GM12878 (cell line): ENCODE results near the gene SLC28A1. TPM values are rescaled to one million over a fixed set of nuclear protein-coding genes. Genes with fewer than 3 reads are reported as not detected.

Experiments
- ATAC-seq: fragments of 200-7000 bp; cut with Tn5 transposase; 3 replicates; pipeline ENCODE4 v1.9.1; 2020; ENCODE audit warnings: mild to moderate bottlenecking, moderate library complexity
- BruUV-seq: library from RNA; stranded (reverse); fragments of 400-500 nt; replicated peaks from 2 replicates; lab custom pipeline; 2021; lab: Mats Ljungman, UMichigan
- CTCF ChIA-PET: fragments of 300-600 bp; sonication (Branson Sonifier 250); formaldehyde crosslinking; extraction: SDS; loops from one replicate; lab custom pipeline; 2021; ENCODE audit warnings: inconsistent platforms; lab: Yijun Ruan, JAX
- POLR2A ChIA-PET: fragments of 350-600 bp; formaldehyde crosslinking; extraction: SDS; loops from one replicate; lab custom pipeline; 2021; ENCODE audit warnings: inconsistent platforms; lab: Charles Lee
- RAD21 ChIA-PET: fragments of 300-600 bp; sonication (Branson Sonifier 250); formaldehyde crosslinking; loops from one replicate; lab custom pipeline; 2023; ENCODE audit warnings: antibody characterized with exemption; ENCODE audit not compliant: unreplicated experiment; lab: Charles Lee
- SMC1A ChIA-PET: fragments of 300-600 bp; sonication (Branson Sonifier 250); formaldehyde crosslinking; loops from one replicate; lab custom pipeline; 2023; ENCODE audit not compliant: unreplicated experiment, uncharacterized antibody; lab: Charles Lee
- DNase-seq: peaks from one replicate; pipeline ENCODE4 v3.0.0-alpha.2; 2011; ENCODE audit warnings: low read depth, low spot score
- FAIRE-seq: peaks from 3 replicates; lab custom pipeline; 2011; peaks lifted over from hg19 to GRCh38; lab: Jason Lieb, UNC
- H2AFZ ChIP-seq: 2 replicates; pipeline ENCODE4 v1.6.0; 2011; ENCODE audit warnings: low read depth, low read length, control low read depth; ENCODE audit not compliant: control insufficient read depth
- H3K27ac ChIP-seq: 2 replicates; pipeline ENCODE4 v1.5.1; 2011; ENCODE audit warnings: control low read depth; ENCODE audit not compliant: control insufficient read depth, insufficient read depth
- H3K27me3 ChIP-seq, 2 experiments: replicated peaks in 1 of 2; 2 replicates each; pipeline versions ENCODE4 v1.6.0 to v1.6.1; 2011; ENCODE audit warnings: low read length in 1 of 2; ENCODE audit not compliant: control insufficient read depth in 2 of 2, insufficient read depth in 2 of 2
- H3K36me3 ChIP-seq, 2 experiments: 2 replicates each; pipeline ENCODE4 v1.5.1; 2011; ENCODE audit warnings: low read length in 1 of 2; ENCODE audit not compliant: control insufficient read depth in 2 of 2, insufficient read depth in 2 of 2
- H3K4me1 ChIP-seq: 2 replicates; pipeline ENCODE4 v1.6.1; 2011; ENCODE audit warnings: mild to moderate bottlenecking, low read length, moderate library complexity, mixed read lengths; ENCODE audit not compliant: control insufficient read depth, insufficient read depth
- H3K4me2 ChIP-seq: 2 replicates; pipeline ENCODE4 v1.6.0; 2011; ENCODE audit warnings: control low read depth; ENCODE audit not compliant: control insufficient read depth, insufficient read depth
- H3K4me3 ChIP-seq: fragments of 200-600 bp; sonication (generic); 2 replicates; pipeline ENCODE4 v1.5.1; 2016
- H3K79me2 ChIP-seq: 2 replicates; pipeline ENCODE4 v1.6.0; 2011; ENCODE audit warnings: low read length; ENCODE audit not compliant: control insufficient read depth, insufficient read depth
- H3K9ac ChIP-seq: 2 replicates; pipeline ENCODE4 v1.8.0; 2011; ENCODE audit warnings: low read length, control low read depth, mixed read lengths; ENCODE audit not compliant: control insufficient read depth, insufficient read depth
- H3K9me3 ChIP-seq: replicated peaks from 3 replicates; pipeline ENCODE4 v1.5.1; 2011; ENCODE audit warnings: mild to moderate bottlenecking, low read length; ENCODE audit not compliant: control insufficient read depth, insufficient read depth
- H4K20me1 ChIP-seq: 2 replicates; pipeline ENCODE4 v1.6.0; 2011; ENCODE audit not compliant: control insufficient read depth, insufficient read depth
- BACH1 ChIP-seq: fragments of 450-650 bp; IDR thresholded peaks from 2 replicates; pipeline ENCODE4 v1.6.1; 2017; ENCODE audit warnings: mild to moderate bottlenecking, borderline replicate concordance
- BCL11A ChIP-seq: IDR thresholded peaks from 2 replicates; pipeline ENCODE4 v1.6.1; 2011; ENCODE audit warnings: low read depth, low read length
- CHD1 ChIP-seq: IDR thresholded peaks from 2 replicates; pipeline ENCODE4 v1.6.1; 2012; ENCODE audit warnings: low read depth, low read length, improper control_type of control experiment
- CHD4 ChIP-seq: fragments of 200-600 bp; sonication (generic); IDR thresholded peaks from 2 replicates; pipeline ENCODE4 v1.6.1; 2016; ENCODE audit warnings: mild to moderate bottlenecking
- CTCF ChIP-seq, 3 experiments: IDR thresholded peaks in 2 of 3; conservative IDR thresholded peaks in 1 of 3; 2 replicates each; pipeline ENCODE4 v1.5.1; 2011; ENCODE audit warnings: low read depth in 3 of 3, low read length in 3 of 3, mild to moderate bottlenecking in 3 of 3, control low read depth in 2 of 3, moderate library complexity in 2 of 3, inconsistent platforms in 1 of 3, mixed read lengths in 1 of 3; ENCODE audit not compliant: control insufficient read depth in 2 of 3, insufficient read depth in 1 of 3; ENCODE audit errors: extremely low read depth in 1 of 3
- E2F8 ChIP-seq: fragments of 450-650 bp; IDR thresholded peaks from 2 replicates; pipeline ENCODE4 v1.6.1; 2018; ENCODE audit warnings: mild to moderate bottlenecking, low read depth, moderate library complexity; ENCODE audit not compliant: partially characterized antibody
- HCFC1 ChIP-seq: fragments of 150-350 bp; IDR thresholded peaks from 2 replicates; pipeline ENCODE4 v1.6.1; 2014; ENCODE audit warnings: low read length
- JUNB ChIP-seq: IDR thresholded peaks from 2 replicates; pipeline ENCODE4 v1.6.1; 2016; ENCODE audit warnings: antibody characterized with exemption, mild to moderate bottlenecking
- MAX ChIP-seq: IDR thresholded peaks from 2 replicates; pipeline ENCODE4 v1.6.1; 2012; ENCODE audit warnings: low read depth, low read length, improper control_type of control experiment
- NR2C2 ChIP-seq: IDR thresholded peaks from 2 replicates; pipeline ENCODE4 v1.6.1; 2011; ENCODE audit warnings: borderline replicate concordance, low read depth; ENCODE audit not compliant: control insufficient read depth, insufficient read length
- POLR2A ChIP-seq: IDR thresholded peaks from 2 replicates; pipeline ENCODE4 v1.6.1; 2011; ENCODE audit warnings: low read depth, mild to moderate bottlenecking, low read length
- SKIL ChIP-seq: fragments of 450-650 bp; IDR thresholded peaks from 2 replicates; pipeline ENCODE4 v1.6.1; 2017; ENCODE audit warnings: mild to moderate bottlenecking, low read depth, inconsistent platforms; ENCODE audit not compliant: poor library complexity, severe bottlenecking
- SMAD5 ChIP-seq: IDR thresholded peaks from 2 replicates; pipeline ENCODE4 v1.6.1; 2016; ENCODE audit warnings: antibody characterized with exemption, low read depth
- SMARCA5 ChIP-seq: fragments of 450-650 bp; IDR thresholded peaks from 2 replicates; pipeline ENCODE4 v1.6.1; 2017; ENCODE audit warnings: mild to moderate bottlenecking
- SREBF1 ChIP-seq: IDR thresholded peaks from 2 replicates; pipeline ENCODE4 v1.6.1; 2012; ENCODE audit warnings: mild to moderate bottlenecking, low read length
- STAT3 ChIP-seq: IDR thresholded peaks from 2 replicates; pipeline ENCODE4 v1.6.1; 2011; ENCODE audit warnings: low read depth, low read length, improper control_type of control experiment
- TCF3 ChIP-seq: IDR thresholded peaks from 2 replicates; pipeline ENCODE4 v1.6.1; 2012; ENCODE audit warnings: low read depth, mild to moderate bottlenecking, low read length, borderline replicate concordance; ENCODE audit not compliant: insufficient read depth
- USF1 ChIP-seq: IDR thresholded peaks from 2 replicates; pipeline ENCODE4 v1.6.1; 2011; ENCODE audit warnings: borderline replicate concordance, low read depth, mild to moderate bottlenecking, moderate library complexity, mixed read lengths, low read length; ENCODE audit not compliant: insufficient read depth; ENCODE audit errors: extremely low read length
- ZSCAN29 ChIP-seq: fragments of 450-650 bp; IDR thresholded peaks from 2 replicates; pipeline ENCODE4 v1.6.1; 2017; ENCODE audit warnings: mild to moderate bottlenecking, moderate library complexity
- WGBS: methylation state at CpG from one replicate; pipeline ENCODE4 v1.1.6; 2016; ENCODE audit warnings: low lambda C conversion rate; ENCODE audit not compliant: insufficient replicate concordance, insufficient coverage; ENCODE audit errors: missing lambda C conversion rate; 5-methylcytosine and 5-hydroxymethylcytosine counted together
- in situ Hi-C: fragments of 300-500 bp; cut with MboI; formaldehyde crosslinking; loops from 9 replicates; pipeline ENCODE4 v1.14.3; 2018; ENCODE audit warnings: mixed read lengths
- intact Hi-C: fragments of 100-400 bp; cut with micrococcal nuclease; formaldehyde crosslinking; loops from one replicate; pipeline ENCODE4 v1.14.2; 2022; ENCODE audit not compliant: unreplicated experiment
- polyA plus RNA-seq, 11 experiments: library from polyadenylated mRNA; depleted of rRNA in 4 of 11; unstranded in 6 of 11; stranded (reverse) in 5 of 11; fragments of >200 nt; fragmentation: Nextera tagmentation in 4 of 11; fragmentation: Illumina TruSeq in 1 of 11; extraction: Ambion mirVana in 4 of 11; extraction: Trizol in 1 of 11; gene quantifications; 1 replicate in 1 of 11; 2 replicates in 10 of 11; pipeline versions ENCODE4 v1.2.1 to v1.2.3, GENCODE V29; 2011 to 2016; ENCODE audit warnings: inconsistent platforms in 2 of 11, missing spikeins in 2 of 11, low read depth in 1 of 11
- total RNA-seq, 4 experiments: library from RNA; depleted of rRNA in 3 of 4; stranded (reverse); fragments of >200 nt in 3 of 4; fragmentation: Illumina TruSeq in 1 of 4; extraction: Trizol in 1 of 4; gene quantifications; 2 replicates each; pipeline versions ENCODE4 v1.2.1 to v1.2.3, GENCODE V29; 2013 to 2021

Gene SLC28A1
- total and polyA plus RNA-seq, 10 of the 15 experiments (the other 5 are each of a cell fraction or from before 2014, with no cell fraction given), result not detected

- no peaks in the 10 kb centered on the region for H3K36me3 ChIP-seq
- no peak overlapping the region for H3K4me3 ChIP-seq
- SMC1A ChIA-PET, result no interaction called here
- no peaks in the 10 kb centered on the region for H4K20me1 ChIP-seq
- H3K4me1 ChIP-seq, result no peaks in the 10 kb centered on the region
- no peak for FAIRE-seq
- in situ Hi-C loops (no loop called here), intact Hi-C loops (no loop called here)
- no peaks in the 10 kb centered on the region for H3K79me2 ChIP-seq
- DNase-seq, result no peak
- no peak overlapping the region for H3K9ac ChIP-seq
- BruUV-seq, result no TSS peak
- H2AFZ ChIP-seq, result no peak overlapping the region
- no peak overlapping the region for H3K4me2 ChIP-seq
- RAD21 ChIA-PET, result no interaction called here
- no peak for ATAC-seq
- peaks cover 3% of the 10 kb centered on the region; the same call in 2 of the 3 replicates for H3K9me3 ChIP-seq
- CTCF ChIA-PET, result interaction anchor here (1.0 kb wide), 1 partner anchor 13 kb away, joined by 3 read pairs; no protein-coding TSS in a partner anchor
- no peak overlapping the region for H3K27ac ChIP-seq
- WGBS, result 22% methylated on average over 6 of the region's 6 CpGs
- no peaks in the 10 kb centered on the region for H3K27me3 ChIP-seq
- POLR2A ChIA-PET, result no interaction called here
- no peak for TF ChIP-seq MAX
- TF ChIP-seq SMAD5, result no peak
- TF ChIP-seq ZSCAN29, result no peak
- TF ChIP-seq POLR2A, result no peak
- no peak for TF ChIP-seq CTCF (IDR thresholded peaks at IDR 0.05 in 2 of 3, conservative IDR thresholded peaks at IDR 0.05 in 1 of 3; ENCODE audit: control insufficient read depth in 2 of 3, extremely low read depth in 1 of 3, insufficient read depth in 1 of 3, low read depth in 3 of 3, low read length in 3 of 3)
- TF ChIP-seq CHD1, result no peak
- no peak for TF ChIP-seq E2F8
- TF ChIP-seq HCFC1, result no peak
- no peak for TF ChIP-seq USF1
- TF ChIP-seq SKIL, result no peak
- TF ChIP-seq TCF3, result no peak
- no peak for TF ChIP-seq JUNB
- TF ChIP-seq SREBF1, result no peak
- no peak for TF ChIP-seq BACH1
- no peak for TF ChIP-seq STAT3
- no peak for TF ChIP-seq CHD4
- TF ChIP-seq NR2C2, result no peak
- TF ChIP-seq SMARCA5, result no peak
- TF ChIP-seq BCL11A, result no peak
Measured at GRCh38 chr15:84969257-84969656, 84.8 kb downstream of the SLC28A1 start.
